K562 (cell line): ENCODE data around the gene EXT2. TPM values are rescaled to one million over a fixed set of nuclear protein-coding genes. Genes with fewer than 3 reads are reported as not detected.

Experiments used
- ATAC-seq: fragments of 200-7000 bp; cut with Tn5 transposase; 3 replicates; pipeline ENCODE4 v1.9.1; 2020; ENCODE audit warnings: moderate library complexity
- BruUV-seq: library from RNA; stranded (reverse); fragments of 400-500 nt; replicated peaks from 2 replicates; lab custom pipeline; 2021; lab: Mats Ljungman, UMichigan
- CTCF ChIA-PET: fragments of 300-600 bp; formaldehyde crosslinking; extraction: SDS; loops from one replicate; lab custom pipeline; 2021; ENCODE audit warnings: low intra/inter-chr PET ratio; lab: Yijun Ruan, JAX
- POLR2A ChIA-PET: fragments of 300-600, 350-650 bp; sonication (Branson Sonifier 250); formaldehyde crosslinking; extraction: SDS; loops from one replicate; lab custom pipeline; 2021; ENCODE audit warnings: antibody characterized with exemption, inconsistent platforms; lab: Yijun Ruan, JAX
- DNase-seq, 4 experiments: peaks; one replicate each; pipeline versions ENCODE4 v3.0.0 to v3.0.0-alpha.2; 2011 to 2018; ENCODE audit warnings: low spot score in 3 of 4, mixed read lengths in 3 of 4; ENCODE audit errors: extremely low read depth in 1 of 4
- FAIRE-seq: peaks from 2 replicates; lab custom pipeline; 2011; peaks lifted over from hg19 to GRCh38; lab: Jason Lieb, UNC
- H2AFZ ChIP-seq: 2 replicates; pipeline ENCODE4 v1.6.0; 2011; ENCODE audit warnings: low read depth, low read length, control low read depth, inconsistent platforms
- H3K27ac ChIP-seq: fragments of 200-600 bp; 3 replicates; pipeline ENCODE4 v1.8.0; 2011; ENCODE audit warnings: low read depth, mild to moderate bottlenecking, control low read depth, inconsistent platforms, low read length, moderate library complexity, mixed read lengths; ENCODE audit errors: extremely low read depth
- H3K27me3 ChIP-seq, 2 experiments: fragments of 300-600 bp in 1 of 2; 2 replicates in 1 of 2; 3 replicates in 1 of 2; pipeline versions ENCODE4 v1.6.0 to v1.8.0; 2011; ENCODE audit warnings: inconsistent platforms in 2 of 2, low read length in 2 of 2, mild to moderate bottlenecking in 1 of 2, mixed read lengths in 1 of 2, moderate library complexity in 1 of 2; ENCODE audit not compliant: control insufficient read depth in 2 of 2, insufficient read depth in 2 of 2
- H3K36me3 ChIP-seq: fragments of 300-600 bp; 3 replicates; pipeline ENCODE4 v1.8.0; 2011; ENCODE audit warnings: mild to moderate bottlenecking, low read length, inconsistent platforms; ENCODE audit not compliant: control insufficient read depth, insufficient read depth
- H3K4me1 ChIP-seq, 2 experiments: fragments of 200-600 bp in 1 of 2; replicated peaks in 1 of 2; 2 replicates in 1 of 2; 3 replicates in 1 of 2; pipeline versions ENCODE4 v1.5.1 to v1.8.0; 2011; ENCODE audit warnings: inconsistent platforms in 2 of 2, low read length in 2 of 2, mild to moderate bottlenecking in 1 of 2, mixed read lengths in 1 of 2, moderate library complexity in 1 of 2; ENCODE audit not compliant: control insufficient read depth in 2 of 2, insufficient read depth in 2 of 2
- H3K4me2 ChIP-seq: 2 replicates; pipeline ENCODE4 v1.6.1; 2011; ENCODE audit warnings: low read length, control low read depth, inconsistent platforms, mixed read lengths; ENCODE audit not compliant: insufficient read depth
- H3K4me3 ChIP-seq: fragments of 200-600 bp; sonication (generic), shearing (Covaris generic); 2 replicates; pipeline ENCODE4 v1.5.1; 2016; ENCODE audit warnings: control low read depth, inconsistent platforms
- H3K79me2 ChIP-seq: fragments of 200-600 bp; 3 replicates; pipeline ENCODE4 v1.8.0; 2011; ENCODE audit warnings: low read length, inconsistent platforms; ENCODE audit not compliant: control insufficient read depth, insufficient read depth
- H3K9ac ChIP-seq, 2 experiments: 2 replicates each; pipeline versions ENCODE4 v1.6.0 to v1.6.1; 2011; ENCODE audit warnings: low read depth in 2 of 2, low read length in 2 of 2, control low read depth in 1 of 2, inconsistent platforms in 1 of 2, mild to moderate bottlenecking in 1 of 2, mixed read lengths in 1 of 2; ENCODE audit not compliant: insufficient read depth in 1 of 2
- H3K9me1 ChIP-seq: one replicate; pipeline ENCODE4 v1.6.0; 2011; ENCODE audit warnings: inconsistent platforms, mild to moderate bottlenecking, low read length, moderate library complexity; ENCODE audit not compliant: control insufficient read depth, insufficient read depth
- H3K9me3 ChIP-seq: replicated peaks from 2 replicates; pipeline ENCODE4 v1.5.1; 2011; ENCODE audit warnings: low read depth, low read length, inconsistent platforms; ENCODE audit not compliant: control insufficient read depth, insufficient read depth
- H4K20me1 ChIP-seq: replicated peaks from 2 replicates; pipeline ENCODE4 v1.6.1; 2011; ENCODE audit warnings: low read length, inconsistent platforms, mixed read lengths; ENCODE audit not compliant: control insufficient read depth, insufficient read depth
- CTCFL ChIP-seq: IDR thresholded peaks from 2 replicates; pipeline ENCODE4 v1.6.1; 2011; ENCODE audit warnings: borderline replicate concordance, low read depth, mild to moderate bottlenecking, moderate library complexity, low read length; ENCODE audit not compliant: insufficient read depth, poor library complexity, severe bottlenecking
- ESRRA ChIP-seq: fragments of 450-650 bp; IDR thresholded peaks from 2 replicates; pipeline ENCODE4 v1.6.1; 2014; ENCODE audit warnings: low read depth, mild to moderate bottlenecking, moderate library complexity, borderline replicate concordance
- HNRNPK ChIP-seq: fragments of 200-400 bp; formaldehyde crosslinking; IDR thresholded peaks from one replicate; pipeline ENCODE4 v1.6.1; 2018; ENCODE audit warnings: mild to moderate bottlenecking, low read depth, low read length; ENCODE audit not compliant: poor library complexity, severe bottlenecking
- MIER1 ChIP-seq: fragments of 450-650 bp; IDR thresholded peaks from 2 replicates; pipeline ENCODE4 v1.6.1; 2016; ENCODE audit warnings: antibody characterized with exemption, mild to moderate bottlenecking, low read depth
- NELFE ChIP-seq: IDR thresholded peaks from 2 replicates; pipeline ENCODE4 v1.6.1; 2011; ENCODE audit warnings: mild to moderate bottlenecking; ENCODE audit not compliant: insufficient read depth, insufficient read length
- TGIF2 ChIP-seq: sonication (generic); formaldehyde crosslinking; IDR thresholded peaks from 2 replicates; pipeline ENCODE4 v1.8.1; 2022; ENCODE audit warnings: mild to moderate bottlenecking, missing genetic modification reagents, moderate library complexity
- ZBTB1 ChIP-seq: sonication (generic); formaldehyde crosslinking; IDR thresholded peaks from 2 replicates; pipeline ENCODE4 v1.8.1; 2023; ENCODE audit warnings: missing genetic modification reagents, low read depth, mild to moderate bottlenecking, borderline replicate concordance
- ZKSCAN8 ChIP-seq: fragments of 200-800 bp; sonication (Bioruptor generic); IDR thresholded peaks from 2 replicates; pipeline ENCODE4 v1.6.1; 2016; ENCODE audit warnings: missing genetic modification characterization, missing compliant biosample characterization
- ZNF592 ChIP-seq: fragments of 450-650 bp; IDR thresholded peaks from 2 replicates; pipeline ENCODE4 v1.6.1; 2017; ENCODE audit warnings: antibody characterized with exemption, mild to moderate bottlenecking
- WGBS: fragments of 100-300 bp; shearing (Covaris generic); methylation state at CpG from one replicate; pipeline ENCODE4 v1.1.6; 2016; ENCODE audit warnings: low coverage, mixed read lengths; ENCODE audit not compliant: insufficient coverage; ENCODE audit errors: missing lambda C conversion rate; 5-methylcytosine and 5-hydroxymethylcytosine counted together
- in situ Hi-C: fragments of 300-500 bp; cut with MboI; formaldehyde crosslinking; loops from 4 replicates; pipeline ENCODE4 v1.15.0; 2018; ENCODE audit warnings: inconsistent platforms, mixed read lengths
- intact Hi-C: fragments of 100-400 bp; cut with micrococcal nuclease; formaldehyde crosslinking; loops from 2 replicates; pipeline ENCODE4 v1.14.2; 2022
- polyA plus RNA-seq, 8 experiments: library from polyadenylated mRNA; depleted of rRNA in 4 of 8; stranded (reverse) in 5 of 8; unstranded in 3 of 8; fragments of >200 nt; fragmentation: Nextera tagmentation in 2 of 8; fragmentation: Illumina TruSeq in 1 of 8; extraction: Ambion mirVana in 2 of 8; extraction: Trizol in 1 of 8; gene quantifications; 2 replicates each; pipeline versions ENCODE4 v1.2.1 to v1.2.3, GENCODE V29; 2011 to 2014; ENCODE audit warnings: inconsistent platforms in 1 of 8, missing spikeins in 1 of 8
- total RNA-seq, 7 experiments: library from RNA; depleted of rRNA in 6 of 7; stranded (reverse); fragments of >200 nt in 6 of 7; fragmentation: Illumina TruSeq in 2 of 7; extraction: Trizol in 2 of 7; gene quantifications; 2 replicates each; pipeline versions ENCODE4 v1.2.1 to v1.2.3, GENCODE V29; 2011 to 2021; ENCODE audit warnings: low replicate concordance in 1 of 7
- TF ChIP-seq, protein P1 (sequence below): sonication (generic); formaldehyde crosslinking; IDR thresholded peaks from 2 replicates; pipeline ENCODE4 v1.8.0; 2022; ENCODE audit warnings: mild to moderate bottlenecking, missing genetic modification reagents, borderline replicate concordance

EXT2 gene
- total and polyA plus RNA-seq, 9 of the 15 experiments (the other 6 are each of a cell fraction or from before 2014, with no cell fraction given): 7.5 to 52.1 (median 38.1) TPM

DNA sequence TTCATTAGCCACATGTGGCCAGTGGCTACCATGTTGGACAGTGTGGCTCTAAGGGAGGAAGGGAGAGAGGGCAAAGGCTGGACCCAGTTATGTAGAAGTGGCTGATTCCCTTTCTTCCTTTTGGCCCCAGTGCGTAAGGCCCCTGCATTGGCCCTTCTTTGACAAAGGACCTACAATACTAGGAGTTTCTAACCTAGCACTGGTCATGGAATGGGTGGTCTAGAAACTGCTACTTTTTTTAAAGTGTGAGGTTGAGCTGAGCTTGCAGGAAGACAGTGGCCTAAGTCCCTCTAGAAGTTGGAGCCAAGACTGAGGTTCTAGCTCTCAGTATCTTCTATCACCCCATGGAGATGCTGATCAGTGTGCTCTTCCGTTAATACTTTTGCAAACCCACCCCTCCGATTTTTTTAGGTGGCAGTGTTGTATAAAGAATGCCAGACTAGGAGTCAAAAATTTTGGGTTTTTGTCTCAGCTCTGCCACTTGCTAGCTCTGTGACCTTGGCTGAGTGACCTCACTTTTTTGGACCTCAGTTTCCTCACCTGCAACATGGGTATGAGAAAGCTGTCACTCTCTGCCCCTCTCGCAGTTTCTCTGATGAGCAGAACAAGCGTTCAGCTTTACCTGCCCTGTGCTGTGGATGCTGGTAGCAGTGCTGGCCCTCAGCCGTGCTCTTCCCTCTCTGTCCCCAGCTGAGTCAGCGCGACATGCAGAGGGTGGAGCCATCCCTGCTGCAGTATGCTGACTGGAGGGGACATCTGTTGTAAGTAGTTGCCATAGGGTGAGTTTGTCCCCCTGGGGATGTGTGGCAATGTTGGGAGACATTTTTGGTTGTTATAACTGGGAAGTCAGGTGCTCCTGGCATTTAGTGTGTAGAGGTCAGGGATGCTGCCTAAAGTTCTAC lies 22.5 kb upstream of the EXT2 start (continued):
- TF ChIP-seq, protein P1, sequence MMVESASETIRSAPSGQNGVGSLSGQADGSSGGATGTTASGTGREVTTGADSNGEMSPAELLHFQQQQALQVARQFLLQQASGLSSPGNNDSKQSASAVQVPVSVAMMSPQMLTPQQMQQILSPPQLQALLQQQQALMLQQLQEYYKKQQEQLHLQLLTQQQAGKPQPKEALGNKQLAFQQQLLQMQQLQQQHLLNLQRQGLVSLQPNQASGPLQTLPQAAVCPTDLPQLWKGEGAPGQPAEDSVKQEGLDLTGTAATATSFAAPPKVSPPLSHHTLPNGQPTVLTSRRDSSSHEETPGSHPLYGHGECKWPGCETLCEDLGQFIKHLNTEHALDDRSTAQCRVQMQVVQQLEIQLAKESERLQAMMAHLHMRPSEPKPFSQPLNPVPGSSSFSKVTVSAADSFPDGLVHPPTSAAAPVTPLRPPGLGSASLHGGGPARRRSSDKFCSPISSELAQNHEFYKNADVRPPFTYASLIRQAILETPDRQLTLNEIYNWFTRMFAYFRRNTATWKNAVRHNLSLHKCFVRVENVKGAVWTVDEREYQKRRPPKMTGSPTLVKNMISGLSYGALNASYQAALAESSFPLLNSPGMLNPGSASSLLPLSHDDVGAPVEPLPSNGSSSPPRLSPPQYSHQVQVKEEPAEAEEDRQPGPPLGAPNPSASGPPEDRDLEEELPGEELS: no peak
- TF ChIP-seq MIER1 (0 out of 2 replicates have a peak, but pooled peaks have one; percentile 52), ESRRA (peak; percentile 94)
- TF ChIP-seq, all 486 proteins: peak for 7

GRCh38 chr11:44078794-44079193 lies 16.7 kb upstream of the EXT2 start:
- whole genome bisulfite sequencing: 86% methylated on average over 5 of the region's 5 CpGs
- ChIA-PET CTCF (no interaction called here), POLR2A (interaction anchor here (0.8 to 1.4 kb wide), 2 partner anchors 9 to 15 kb away, joined by 3 to 6 read pairs; no protein-coding TSS in a partner anchor)
- no TSS peak for BruUV-seq
- Histone ChIP-seq H3K9me3 (no peaks in the 10 kb centered on the region), H3K4me2 (no peak overlapping the region), H3K9ac (no peak overlapping the region; a peak in 1 of 4 replicates), H3K4me1 (no peaks in the 10 kb centered on the region), H3K27me3 (no peaks in the 10 kb centered on the region), H4K20me1 (no peaks in the 10 kb centered on the region), H3K27ac (no peak overlapping the region), H3K4me3 (no peak overlapping the region), H2AFZ (no peak overlapping the region), H3K9me1 (no peaks in the 10 kb centered on the region), H3K36me3 (peaks cover 19% of the 10 kb centered on the region; the same call in 2 of the 3 replicates), H3K79me2 (no peaks in the 10 kb centered on the region)
- intact Hi-C loops: no loop called here
- ATAC-seq (no peak), FAIRE-seq (no peak), DNase-seq (no peak)
- in situ Hi-C loops: no loop called here
- TF ChIP-seq NELFE (no peak), ZNF592 (no peak), CTCFL (no peak), ZKSCAN8 (CRISPR knock-in tag) (no peak), HNRNPK (no peak), ZBTB1 (no peak), TGIF2 (CRISPR knock-in tag) (no peak)
